ENCODE data around the gene ZNF771. TPM values are rescaled to one million over a fixed set of nuclear protein-coding genes. Genes with fewer than 3 reads are reported as not detected.

The ZNF771 gene
- total and polyA plus RNA-seq, 2 donors (not counting 3 experiments of a cell fraction or from before 2014, with no cell fraction given), result 11.7 to 16.8 TPM

DNA sequence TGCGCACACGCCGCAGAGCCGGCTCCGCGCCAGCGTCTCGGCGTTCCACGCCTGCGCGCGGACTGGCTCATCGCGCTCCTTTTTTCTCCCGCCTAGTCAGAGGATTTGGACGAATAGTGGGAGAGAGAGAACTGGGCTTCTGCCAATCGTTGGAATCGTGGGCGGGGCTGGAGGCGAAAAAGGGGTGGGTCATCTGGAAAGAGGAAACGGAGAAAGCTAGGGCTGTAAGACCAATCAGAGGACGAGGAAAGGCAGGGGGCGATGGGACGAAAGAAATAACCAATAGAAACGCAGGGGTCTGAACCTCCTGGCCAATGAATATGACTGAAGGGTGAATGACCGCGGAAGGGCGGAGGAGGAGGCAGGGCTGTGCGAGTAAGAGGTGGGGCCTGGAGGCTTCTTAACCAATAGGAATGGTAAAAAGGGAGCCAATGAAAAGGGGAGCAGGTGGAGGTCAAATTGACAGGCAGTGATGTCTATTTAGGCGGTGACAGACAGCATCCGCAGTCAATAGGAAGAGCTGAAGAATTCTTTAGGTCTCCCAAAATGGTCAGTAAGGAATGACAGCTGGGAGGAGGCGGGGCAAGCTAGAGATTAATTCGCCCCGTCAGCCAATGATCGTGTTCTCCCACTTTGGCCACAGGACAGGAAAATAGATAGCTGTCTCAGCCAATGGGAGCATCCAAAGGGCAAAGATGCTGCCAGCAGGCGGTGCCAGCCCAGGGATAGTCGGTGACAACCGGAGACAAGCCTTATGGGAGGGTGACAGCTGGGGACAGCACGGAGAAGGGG is 36.8 kb upstream of the ZNF771 start, which contains the start of gene TBC1D10B:
TBC1D10B (minus strand) TSS at position 39 of the 792 bp plus-strand sequence. CDS start 311 bp downstream, outside the sequence.
- TF ChIP-seq, protein P1, sequence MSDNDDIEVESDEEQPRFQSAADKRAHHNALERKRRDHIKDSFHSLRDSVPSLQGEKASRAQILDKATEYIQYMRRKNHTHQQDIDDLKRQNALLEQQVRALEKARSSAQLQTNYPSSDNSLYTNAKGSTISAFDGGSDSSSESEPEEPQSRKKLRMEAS (IDR thresholded peaks at IDR 0.05; ENCODE audit: insufficient read depth, insufficient read length), result no peak
- no peak for TF ChIP-seq JUN (IDR thresholded peaks at IDR 0.05; ENCODE audit: borderline replicate concordance, insufficient read depth, insufficient read length, low read depth)
- peak; percentile 70 for TF ChIP-seq EZH2 (IDR thresholded peaks at IDR 0.05; ENCODE audit: borderline replicate concordance, low read depth, low read length, severe bottlenecking)
- peak; percentile 4 to 28 for TF ChIP-seq CTCF (IDR thresholded peaks at IDR 0.05; ENCODE audit: extremely low read depth in 1 of 2, insufficient read depth in 1 of 2, low read depth in 1 of 2, low read length in 2 of 2)
- no peak for TF ChIP-seq POLR2AphosphoS5 (IDR thresholded peaks at IDR 0.05; ENCODE audit: insufficient read depth, low read depth, low read length)
- TF ChIP-seq MYC (IDR thresholded peaks at IDR 0.05; ENCODE audit: low read depth, low read length), result no peak
- dilution Hi-C loops (cut with MboI; ENCODE audit: extremely low pct_ligation_motif_present, low sequenced_read_pairs), result no loop called here
- Histone ChIP-seq H3K9me1 (replicated peaks; ENCODE audit: control insufficient read depth, extremely low read depth, insufficient read depth, low read length) (no peaks in the 10 kb centered on the region), H3K36me3 (ENCODE audit: control insufficient read depth in 2 of 2, extremely low read depth in 1 of 2, insufficient read depth in 2 of 2, low read length in 2 of 2) (peaks cover 2 to 4% of the 10 kb centered on the region in 2 experiments), H3K4me1 (ENCODE audit: control insufficient read depth, extremely low read depth, insufficient read depth, low read length) (peaks cover 24% of the 10 kb centered on the region), H3K9me3 (replicated peaks; ENCODE audit: control insufficient read depth, insufficient read depth, low read length) (no peaks in the 10 kb centered on the region), H3K27me3 (ENCODE audit: control insufficient read depth in 2 of 2, insufficient read depth in 2 of 2, low read length in 2 of 2) (no peaks in the 10 kb centered on the region), H3K79me2 (ENCODE audit: control insufficient read depth, insufficient read depth, low read length) (peaks cover 41% of the 10 kb centered on the region), H2AFZ (ENCODE audit: low read depth, low read length) (peak within 1 kb of the TSS; percentile 72), H3K9ac (replicated peaks; ENCODE audit: extremely low read depth, insufficient read depth, low read length) (peak within 1 kb of the TSS; percentile 53), H3K4me3 (replicated peaks in 1 of 3; ENCODE audit: insufficient read depth in 1 of 3, low read depth in 1 of 3, low read length in 3 of 3) (peak within 1 kb of the TSS; percentile 49 to 83 (median 70)), H3K27ac (ENCODE audit: insufficient read depth, low read depth, low read length) (peak within 1 kb of the TSS; percentile 42), H4K20me1 (replicated peaks; ENCODE audit: control insufficient read depth, extremely low read depth, insufficient read depth, low read length) (no peaks in the 10 kb centered on the region), H3K4me2 (ENCODE audit: insufficient read depth, low read length) (peak within 1 kb of the TSS; percentile 88)
- CTCF ChIA-PET, result interaction anchor here (0.6 to 1.8 kb wide), 13 partner anchors 8 to 279 kb away, joined by 3 to 24 read pairs (median 4); partner anchors contain the start of genes CD2BP2, DCTPP1, TBX6 and ZNF48
- BruUV-seq (replicated peaks), result no TSS peak
- POLR2A ChIA-PET, result interaction anchor here (0.6 to 1.5 kb wide), 5 partner anchors 16 to 45 kb away, joined by 3 to 7 read pairs (median 5); partner anchors contain the start of gene ZNF48
- peak; percentile 100 for FAIRE-seq
- intact Hi-C loops (cut with micrococcal nuclease), result loop anchor here (1.0 to 2.0 kb wide), 6 partner anchors 8 to 288 kb away; partner anchors contain the start of genes FBRS and PRR14
- DNase-seq (ENCODE audit: low read depth, low spot score), result peak; percentile 100

All from endothelial cell of umbilical vein (primary cell).